ENCODE measurements around the gene C1orf35.
A peak's percentile ranks its signal among the peaks of the same experiment; 100 is the strongest.

C1orf35 gene

DNA sequence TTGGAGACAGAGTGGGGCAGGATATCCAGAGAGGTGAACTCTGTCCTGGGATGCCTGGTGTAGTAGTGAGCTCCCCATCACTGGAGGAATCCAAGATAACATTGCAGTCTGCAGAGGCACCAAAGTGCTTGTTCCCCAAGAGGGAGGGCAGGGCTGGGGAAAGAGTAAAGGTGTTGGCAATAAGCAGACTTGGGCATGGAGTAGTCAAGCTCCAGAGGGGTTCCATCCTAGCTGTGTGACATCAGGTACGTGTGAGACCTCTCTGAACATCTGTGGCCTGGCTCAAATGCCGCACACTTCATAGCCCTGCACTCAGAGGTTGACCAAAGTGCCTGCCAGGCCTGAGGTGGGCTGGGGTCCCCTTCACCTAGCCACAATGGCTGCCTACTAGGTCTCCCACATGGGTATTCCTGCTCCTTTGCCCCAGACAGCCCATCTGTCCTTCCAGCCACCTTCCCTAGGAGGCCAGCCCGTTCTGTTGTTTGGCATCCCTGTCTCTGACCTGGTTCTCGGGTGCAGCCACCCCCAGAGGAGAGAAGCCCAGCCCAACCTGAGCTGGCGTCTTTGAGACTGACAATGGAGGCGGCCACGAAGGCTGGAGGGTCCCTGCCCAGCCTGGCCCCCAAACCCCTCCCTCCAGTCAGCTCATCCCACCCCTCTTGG lies 23.4 kb downstream of the C1orf35 start:
- peak overlapping the region; percentile 36 for H3K4me3 Mint-ChIP-seq
- no peaks in the 10 kb centered on the region for H3K27me3 Mint-ChIP-seq
- H3K27ac Mint-ChIP-seq, result no peak overlapping the region
- DNase-seq, result no peak
- peaks cover 16% of the 10 kb centered on the region for H3K36me3 Mint-ChIP-seq
- CTCF ChIA-PET, result no interaction called here
- H3K4me1 Mint-ChIP-seq, result peaks cover 22% of the 10 kb centered on the region
- H3K9me3 Mint-ChIP-seq, result no peaks in the 10 kb centered on the region

DNA sequence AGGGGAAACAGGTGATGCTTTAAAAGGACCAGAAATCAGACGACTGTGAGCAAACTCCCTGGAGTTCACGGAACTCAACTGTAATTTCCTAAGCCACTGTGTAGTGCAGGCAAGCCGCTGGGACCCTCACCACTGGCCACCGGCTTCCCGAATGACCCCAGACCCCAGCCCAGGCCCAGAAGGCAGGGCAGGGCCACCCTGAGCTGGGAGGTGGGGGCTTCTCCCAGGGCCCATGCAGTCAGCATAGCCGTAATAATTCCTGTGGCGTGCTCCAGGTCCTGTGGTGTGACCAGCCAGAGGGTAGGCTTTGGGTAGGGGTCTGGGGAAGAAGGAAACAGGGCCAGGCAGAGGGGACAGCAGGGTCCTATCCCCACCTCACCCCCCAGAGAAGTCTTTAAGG lies 24.1 kb downstream of the C1orf35 start:
- DNase-seq, result peak; percentile 14
- H3K27me3 Mint-ChIP-seq, result no peaks in the 10 kb centered on the region
- H3K27ac Mint-ChIP-seq, result no peak overlapping the region
- H3K9me3 Mint-ChIP-seq, result no peaks in the 10 kb centered on the region
- CTCF ChIA-PET, result no interaction called here
- no peak overlapping the region for H3K4me3 Mint-ChIP-seq
- H3K36me3 Mint-ChIP-seq, result peaks cover 10% of the 10 kb centered on the region
- H3K4me1 Mint-ChIP-seq, result peaks cover 15% of the 10 kb centered on the region

DNA sequence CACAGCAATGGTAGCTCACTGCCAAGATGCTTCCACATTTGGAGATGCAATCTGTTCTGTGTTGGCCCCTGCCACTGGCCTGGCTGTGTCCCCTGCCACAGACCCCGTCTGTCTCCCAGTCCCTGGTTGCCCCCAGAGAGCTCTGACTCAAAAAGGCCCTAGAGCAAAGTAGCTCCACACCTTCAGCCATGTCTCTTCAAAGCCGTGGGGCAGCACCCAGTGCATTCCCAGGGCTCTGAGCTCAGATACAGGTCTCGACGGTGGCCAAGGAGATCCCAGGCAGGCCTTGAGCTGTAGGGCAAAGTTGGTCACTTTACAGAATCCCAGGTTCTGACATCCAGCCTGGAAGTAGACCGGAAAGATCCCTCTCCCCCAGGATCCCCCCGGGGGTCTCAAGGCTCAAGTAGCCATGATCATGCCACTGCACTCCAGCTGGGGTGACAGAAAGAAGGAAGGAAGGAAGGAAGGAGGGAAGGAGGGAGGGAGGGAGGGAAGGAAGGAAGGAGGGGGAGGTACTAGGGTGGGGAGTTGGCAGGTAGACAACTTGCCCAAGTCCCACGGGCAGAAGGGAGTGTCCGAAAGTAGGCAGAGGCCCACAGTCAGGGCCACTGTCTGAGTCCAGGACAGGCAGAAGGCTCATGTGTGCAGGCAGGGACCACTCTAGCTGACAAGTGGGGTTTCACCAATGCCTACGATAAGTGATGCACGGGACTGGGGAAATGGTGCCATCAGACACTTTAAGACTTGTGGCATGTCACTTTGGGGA lies 25.4 kb downstream of the C1orf35 start:
- Mint-ChIP-seq H3K36me3 (peaks cover 2% of the 10 kb centered on the region), H3K4me1 (peaks cover 11% of the 10 kb centered on the region), H3K4me3 (no peak overlapping the region), H3K27ac (no peak overlapping the region), H3K9me3 (no peaks in the 10 kb centered on the region), H3K27me3 (no peaks in the 10 kb centered on the region)
- CTCF ChIA-PET, result interaction anchor here (1.3 kb wide), 1 partner anchor 78 kb away, joined by 3 read pairs; no protein-coding TSS in a partner anchor
- peak; percentile 9 for DNase-seq

DNA sequence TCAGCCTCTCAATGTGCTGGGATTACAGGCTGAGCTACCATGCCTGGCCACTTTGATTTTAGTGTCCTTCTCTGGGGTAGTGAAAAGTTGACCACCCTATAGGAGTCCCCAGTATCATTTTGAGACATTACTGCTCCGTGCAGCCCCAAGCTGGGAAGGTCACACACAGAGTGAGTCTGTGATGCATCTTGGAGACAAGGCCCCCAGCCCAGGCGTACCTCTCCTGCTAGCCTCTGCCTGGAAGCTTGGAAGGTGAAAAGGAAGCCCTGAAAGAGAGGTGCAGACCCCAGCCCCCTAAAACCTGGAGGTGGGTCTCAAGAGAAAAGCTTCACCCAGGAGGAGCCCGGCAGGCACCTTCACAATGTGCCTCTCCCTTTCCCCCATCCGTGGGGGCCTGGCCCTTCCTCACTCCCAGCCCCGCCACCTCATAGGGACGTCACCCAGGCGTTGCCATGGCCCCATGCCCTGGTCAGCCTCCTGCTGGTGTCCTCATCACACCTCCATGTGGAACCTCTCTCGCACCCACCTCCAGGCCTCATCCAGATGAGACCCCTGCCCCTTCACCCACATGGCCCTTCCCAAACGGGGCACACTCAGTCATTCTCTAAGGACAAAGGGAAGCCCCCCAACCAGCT lies 26.2 kb downstream of the C1orf35 start:
- CTCF ChIA-PET, result interaction anchor here (1.3 kb wide), 1 partner anchor 77 kb away, joined by 3 read pairs; no protein-coding TSS in a partner anchor

DNA sequence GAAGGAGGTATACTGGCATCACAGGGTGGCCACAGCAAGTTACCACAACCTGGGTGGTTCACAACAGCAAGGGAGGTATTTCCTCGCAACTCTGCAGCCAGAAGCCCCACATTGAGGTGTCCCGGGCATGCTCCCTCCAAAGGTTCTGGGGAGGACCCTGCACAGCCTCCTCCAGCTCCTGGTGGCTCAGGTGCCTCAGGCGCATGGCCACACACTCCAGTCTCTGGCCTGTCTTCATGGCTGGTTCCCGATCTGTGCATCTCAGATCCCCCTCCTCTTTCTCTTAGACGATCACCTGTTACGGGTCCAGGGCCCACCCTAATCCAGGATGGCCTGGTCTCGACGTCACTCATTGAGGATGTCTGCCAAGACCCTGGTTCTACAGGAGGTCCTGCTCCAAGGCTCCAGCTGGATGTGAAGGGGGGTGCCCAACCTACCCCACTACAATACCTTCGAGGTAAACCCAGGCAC lies 27.3 kb downstream of the C1orf35 start:
- CTCF ChIA-PET, result no interaction called here
- no peaks in the 10 kb centered on the region for H3K27me3 Mint-ChIP-seq
- H3K9me3 Mint-ChIP-seq, result no peaks in the 10 kb centered on the region
- H3K4me1 Mint-ChIP-seq, result peaks cover 6% of the 10 kb centered on the region
- H3K27ac Mint-ChIP-seq, result no peak overlapping the region
- peak; percentile 19 for DNase-seq
- H3K4me3 Mint-ChIP-seq, result no peak overlapping the region
- peaks cover 2% of the 10 kb centered on the region for H3K36me3 Mint-ChIP-seq

More for the DNA sequence above, 26.2 kb downstream of the C1orf35 start:
- H3K4me3 Mint-ChIP-seq, result no peak overlapping the region
- H3K9me3 Mint-ChIP-seq, result no peaks in the 10 kb centered on the region
- H3K4me1 Mint-ChIP-seq, result peaks cover 11% of the 10 kb centered on the region
- no peak for DNase-seq
- H3K36me3 Mint-ChIP-seq, result peaks cover 2% of the 10 kb centered on the region
- no peak overlapping the region for H3K27ac Mint-ChIP-seq
- no peaks in the 10 kb centered on the region for H3K27me3 Mint-ChIP-seq

DNA sequence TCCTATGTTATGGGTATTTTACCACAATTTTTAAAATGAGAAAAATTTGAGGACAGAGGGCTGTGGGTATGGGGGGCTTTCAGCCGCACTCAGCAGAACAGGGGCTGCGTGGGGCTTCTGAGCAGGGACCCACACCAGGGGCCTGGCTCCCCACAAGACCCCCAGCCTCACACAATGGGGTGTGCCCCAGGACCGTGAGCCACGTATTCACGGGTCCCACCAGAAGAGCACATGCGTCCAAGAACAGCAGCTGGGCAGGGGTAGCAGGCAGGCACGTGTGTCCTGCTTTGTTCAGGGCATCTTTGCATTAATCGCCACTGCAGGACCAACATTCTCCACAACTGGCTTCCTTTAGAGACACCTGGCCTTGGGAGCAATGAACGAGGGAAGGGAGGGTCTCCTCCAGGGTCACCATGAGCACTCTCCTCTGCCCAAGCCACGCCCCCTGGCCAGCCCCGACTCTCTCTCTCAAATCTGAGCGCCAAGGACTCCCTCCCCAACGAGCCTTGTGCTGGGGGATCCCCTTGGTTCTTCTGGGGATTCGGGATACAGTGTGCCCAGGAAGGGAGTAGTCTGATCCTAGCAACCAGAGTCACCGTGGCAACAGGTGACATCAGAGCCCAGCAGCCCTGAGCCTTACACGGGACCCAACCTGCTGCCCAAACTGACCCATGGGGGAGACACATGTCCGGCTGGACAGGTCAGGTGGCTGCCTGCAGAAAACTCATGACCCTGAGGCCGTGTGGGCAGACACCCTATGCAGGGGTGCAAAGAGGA lies 28.0 kb downstream of the C1orf35 start:
- CTCF ChIA-PET, result no interaction called here
- Mint-ChIP-seq H3K27me3 (no peaks in the 10 kb centered on the region), H3K4me3 (no peak overlapping the region), H3K27ac (no peak overlapping the region), H3K9me3 (no peaks in the 10 kb centered on the region), H3K4me1 (peaks cover 6% of the 10 kb centered on the region), H3K36me3 (peaks cover 2% of the 10 kb centered on the region)
- DNase-seq, result peak; percentile 19

DNA sequence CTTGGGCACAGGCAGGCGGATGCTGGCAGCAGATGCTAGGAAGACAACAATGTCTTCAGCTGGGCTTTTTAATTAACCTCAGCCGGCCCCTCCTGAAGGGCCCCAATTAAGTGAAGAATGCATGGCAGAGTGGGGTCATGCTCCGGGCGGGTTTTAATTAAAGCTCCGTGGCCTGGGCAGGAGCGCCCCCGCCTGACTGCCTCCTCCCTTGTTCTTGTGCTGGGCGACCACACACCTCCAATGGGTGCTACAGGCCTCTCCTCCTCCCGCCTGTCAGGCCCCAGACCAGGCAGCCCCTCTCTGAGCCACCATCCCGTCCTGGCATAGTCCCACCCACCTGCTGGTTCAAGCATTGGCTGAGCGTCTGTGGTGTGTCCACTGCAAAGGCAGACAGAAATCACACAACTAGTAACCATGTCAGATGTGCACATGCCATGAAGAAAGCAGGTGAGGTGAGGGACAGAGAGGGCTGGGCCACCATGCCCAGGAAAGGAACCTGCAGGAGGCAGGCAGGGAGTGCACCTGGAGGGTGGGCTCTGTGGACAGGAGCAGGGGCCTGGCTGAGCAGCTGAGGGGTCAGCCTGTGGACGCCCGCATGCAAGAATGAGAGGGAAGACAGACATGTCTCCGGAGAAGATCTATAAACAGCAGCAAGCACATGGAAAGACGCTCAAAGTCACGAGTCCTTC lies 29.1 kb downstream of the C1orf35 start:
- no peak overlapping the region for H3K27ac Mint-ChIP-seq
- CTCF ChIA-PET, result no interaction called here
- no peaks in the 10 kb centered on the region for H3K9me3 Mint-ChIP-seq
- no peak overlapping the region for H3K4me3 Mint-ChIP-seq
- no peaks in the 10 kb centered on the region for H3K27me3 Mint-ChIP-seq
- peaks cover 3% of the 10 kb centered on the region for H3K4me1 Mint-ChIP-seq
- peak; percentile 32 for DNase-seq
- peaks cover 2% of the 10 kb centered on the region for H3K36me3 Mint-ChIP-seq

DNA sequence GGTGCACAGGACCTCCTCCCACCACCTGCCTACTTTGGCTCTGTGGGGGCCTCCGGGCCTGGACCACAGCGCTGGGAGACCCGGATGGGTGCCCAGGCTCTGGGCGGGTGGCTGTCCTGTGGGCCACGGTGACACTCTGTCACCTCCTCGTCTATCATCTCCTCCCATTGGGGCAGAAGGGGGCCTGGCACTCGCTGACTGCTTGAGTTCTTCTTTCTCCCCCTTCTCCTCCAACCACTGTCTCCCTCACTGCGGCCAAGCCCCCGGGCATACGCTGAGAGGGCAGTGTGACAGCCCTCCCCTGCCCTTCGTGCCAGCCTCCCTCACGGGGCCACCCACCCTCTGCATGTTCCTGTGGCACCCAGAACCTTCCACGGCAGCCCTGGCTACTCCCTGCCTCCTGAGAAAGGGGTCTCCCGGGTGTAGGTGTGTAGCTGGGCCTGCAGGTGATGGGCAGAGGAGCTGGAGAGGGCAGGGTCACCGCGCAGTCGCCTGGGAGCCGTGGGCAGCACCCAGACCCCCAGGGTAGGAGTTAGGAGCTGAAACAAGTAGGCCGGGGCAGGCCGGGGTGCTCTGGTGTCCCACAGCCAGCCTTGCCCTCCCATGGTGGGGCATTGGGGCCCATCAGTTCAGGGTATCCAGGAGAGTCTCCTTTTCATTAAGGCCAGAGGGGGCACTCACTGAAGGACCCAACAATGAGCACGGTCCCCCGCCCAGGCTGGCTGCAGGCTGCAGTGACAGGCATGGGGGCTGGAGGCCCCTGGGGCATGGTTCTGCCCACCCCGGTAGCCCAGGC lies 29.9 kb downstream of the C1orf35 start:
- Mint-ChIP-seq H3K36me3 (peaks cover 2% of the 10 kb centered on the region), H3K27me3 (no peaks in the 10 kb centered on the region), H3K4me3 (no peak overlapping the region), H3K9me3 (no peaks in the 10 kb centered on the region), H3K4me1 (no peaks in the 10 kb centered on the region), H3K27ac (no peak overlapping the region)
- CTCF ChIA-PET, result no interaction called here
- peak; percentile 11 for DNase-seq

DNA sequence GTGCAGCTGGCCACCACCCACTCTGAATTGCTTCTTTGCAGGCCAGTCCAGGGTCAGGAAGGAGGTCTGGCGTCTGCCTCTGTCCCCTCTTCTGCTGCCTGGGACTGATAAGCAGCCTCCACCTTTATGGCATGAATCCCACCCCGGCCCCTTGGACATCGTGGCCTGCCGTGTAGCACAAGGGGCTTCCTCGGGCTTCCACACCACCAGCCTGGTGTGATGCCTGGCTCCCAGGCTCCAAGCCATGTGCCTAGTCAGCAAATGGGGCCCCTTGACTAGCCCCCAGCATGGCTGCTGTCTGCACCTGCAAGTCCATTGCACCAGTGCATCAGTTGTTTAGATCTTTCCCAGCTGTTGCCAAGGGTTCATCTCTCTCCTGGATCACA lies 30.5 kb downstream of the C1orf35 start:
- peak; percentile 15 for DNase-seq
- H3K9me3 Mint-ChIP-seq, result no peaks in the 10 kb centered on the region
- peaks cover 2% of the 10 kb centered on the region for H3K36me3 Mint-ChIP-seq
- no peak overlapping the region for H3K4me3 Mint-ChIP-seq
- H3K4me1 Mint-ChIP-seq, result no peaks in the 10 kb centered on the region
- CTCF ChIA-PET, result no interaction called here
- no peak overlapping the region for H3K27ac Mint-ChIP-seq
- no peaks in the 10 kb centered on the region for H3K27me3 Mint-ChIP-seq

DNA sequence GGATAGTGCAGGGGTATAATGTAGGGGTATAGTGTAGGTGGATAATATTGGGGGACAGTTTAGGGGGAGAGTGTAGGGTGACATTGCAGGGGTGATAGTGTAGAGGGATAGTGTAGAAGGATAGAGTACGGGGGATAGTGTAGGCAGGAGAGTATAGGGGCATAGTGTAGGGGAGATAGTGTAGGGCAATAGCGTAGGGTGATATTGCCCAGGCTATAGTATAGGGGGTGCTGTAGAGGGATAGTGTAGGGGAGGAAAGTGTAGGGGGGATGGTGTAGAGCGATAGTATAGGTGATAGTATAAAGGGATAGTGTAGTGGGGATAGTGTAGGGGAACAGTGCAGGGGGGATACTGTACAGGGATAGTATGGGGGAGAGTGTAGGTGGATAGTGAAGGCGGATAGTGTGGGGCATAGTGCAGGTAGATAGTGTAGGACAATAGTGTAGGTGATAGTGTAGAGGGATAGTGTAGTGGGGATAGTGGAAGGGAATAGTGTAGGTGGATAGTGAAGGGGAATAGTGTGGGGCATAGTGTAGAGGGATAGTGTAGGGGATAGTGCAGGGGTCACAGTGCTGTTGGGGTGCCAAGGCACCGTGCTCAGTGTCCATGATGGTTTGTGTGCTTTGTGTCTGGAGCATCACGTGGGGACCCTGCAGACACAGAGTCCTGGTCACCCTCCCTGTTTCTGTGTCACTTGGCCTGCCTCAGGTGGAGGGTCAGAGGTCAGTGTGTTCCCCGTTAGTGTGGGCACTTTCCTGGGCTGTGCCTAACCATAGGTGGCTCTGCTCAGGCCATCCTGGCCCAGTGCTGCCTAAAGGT lies 31.1 kb downstream of the C1orf35 start:
- Mint-ChIP-seq H3K4me1 (no peaks in the 10 kb centered on the region), H3K4me3 (no peak overlapping the region), H3K9me3 (no peaks in the 10 kb centered on the region), H3K27me3 (peaks cover 4% of the 10 kb centered on the region), H3K36me3 (no peaks in the 10 kb centered on the region), H3K27ac (no peak overlapping the region)
- peak; percentile 16 for DNase-seq
- CTCF ChIA-PET, result no interaction called here

DNA sequence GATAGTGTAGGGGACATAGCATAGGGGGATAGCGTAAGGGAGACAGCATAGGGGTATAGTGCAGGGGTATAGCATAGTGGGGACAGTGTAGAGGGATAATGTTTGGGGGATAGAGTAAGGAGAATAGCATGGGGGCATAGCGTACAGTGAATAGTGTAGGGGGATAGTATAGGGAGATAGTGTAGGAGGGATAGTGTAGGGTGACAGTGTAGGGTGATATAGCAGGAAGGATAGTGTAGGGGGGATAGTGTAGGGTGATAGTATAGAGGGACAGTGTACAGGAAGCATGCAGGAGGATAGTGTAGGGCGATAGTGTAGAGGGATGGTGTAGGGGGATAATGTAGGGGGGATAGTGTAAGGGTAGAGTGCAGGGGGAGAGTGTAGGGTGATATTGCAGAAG lies 32.3 kb downstream of the C1orf35 start:
- no peak overlapping the region for H3K4me3 Mint-ChIP-seq
- peaks cover 16% of the 10 kb centered on the region for H3K27me3 Mint-ChIP-seq
- H3K9me3 Mint-ChIP-seq, result no peaks in the 10 kb centered on the region
- H3K27ac Mint-ChIP-seq, result no peak overlapping the region
- no peaks in the 10 kb centered on the region for H3K36me3 Mint-ChIP-seq
- H3K4me1 Mint-ChIP-seq, result no peaks in the 10 kb centered on the region
- CTCF ChIA-PET, result no interaction called here
- peak; percentile 14 for DNase-seq

DNA sequence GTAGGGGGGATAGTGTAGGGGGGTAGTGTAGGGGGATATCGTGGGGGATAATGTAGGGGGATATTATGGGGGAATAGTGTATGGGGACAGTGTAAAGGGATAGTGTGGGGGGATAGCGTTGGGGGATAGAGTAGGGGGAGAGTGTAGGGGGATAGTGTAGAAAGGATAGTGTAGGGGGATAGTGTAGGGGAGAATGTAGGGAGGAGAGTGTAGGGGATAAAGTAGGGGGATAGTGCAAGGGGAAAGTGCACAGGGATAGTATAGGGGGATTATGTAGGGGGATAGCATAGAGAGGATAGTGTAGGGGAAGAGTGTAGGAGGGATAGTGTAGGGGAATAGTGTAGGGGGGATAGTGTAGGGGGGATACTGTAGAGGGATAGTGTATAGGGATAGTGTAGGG lies 33.0 kb downstream of the C1orf35 start:
- Mint-ChIP-seq H3K27me3 (peaks cover 23% of the 10 kb centered on the region), H3K36me3 (no peaks in the 10 kb centered on the region)
- CTCF ChIA-PET, result no interaction called here

More for the DNA sequence above, 33.0 kb downstream of the C1orf35 start:
- H3K4me1 Mint-ChIP-seq, result no peaks in the 10 kb centered on the region
- no peak overlapping the region for H3K4me3 Mint-ChIP-seq
- no peak overlapping the region for H3K27ac Mint-ChIP-seq
- no peak for DNase-seq
- H3K9me3 Mint-ChIP-seq, result no peaks in the 10 kb centered on the region

Data from activated naive CD4-positive, alpha-beta T cell treated with anti-CD3 and anti-CD28 coated beads, Interleukin-2, amount 10 ng/mL, durations not matched to agents 7 days and 5 days (primary cell).